ENCODE measurements around the gene PDLIM1.
"Not testable (repeated sequence)": the region's sequence is repeated elsewhere in the genome, so short reads cannot be mapped to it uniquely, and the experiment has no call there.

Gene PDLIM1

GRCh38 chr10:95262763-95263518, 27.9 kb downstream of the PDLIM1 start:
- DNase-seq, result no peak

- DNase-seq, result no peak
These were observed 28.9 kb downstream of the PDLIM1 start for GRCh38 chr10:95261926-95262325.

GRCh38 chr10:95260909-95261552, 29.8 kb downstream of the PDLIM1 start:
- no peak for DNase-seq

- no peak for DNase-seq
These were observed 30.4 kb downstream of the PDLIM1 start for GRCh38 chr10:95260397-95260881.

- DNase-seq, result no peak
These were observed 33.0 kb downstream of the PDLIM1 start for GRCh38 chr10:95257849-95258248.

DNA sequence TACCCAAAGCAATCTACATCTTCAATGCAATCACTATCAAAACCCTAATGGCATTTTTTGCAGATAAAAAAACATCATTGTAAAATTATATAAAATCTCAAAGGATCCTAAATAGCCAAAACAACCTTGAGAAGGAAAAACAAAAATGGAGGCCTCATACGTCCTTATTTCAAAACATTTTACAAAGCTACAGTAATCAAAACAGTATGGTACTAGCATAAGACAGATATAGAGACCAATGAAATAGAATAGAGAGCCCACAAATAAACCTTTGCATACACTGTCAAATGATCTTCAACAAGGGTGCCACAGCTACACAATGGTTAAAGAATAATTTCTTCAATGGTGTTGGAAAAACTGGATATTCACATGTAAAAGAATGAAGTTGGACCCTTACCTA, 34.5 kb downstream of the PDLIM1 start:
- no peak for DNase-seq

GRCh38 chr10:95254629-95255028, 36.2 kb downstream of the PDLIM1 start:
- DNase-seq, result no peak

GRCh38 chr10:95253686-95254085, 37.1 kb downstream of the PDLIM1 start:
- no peak for DNase-seq

- DNase-seq, result no peak
These were observed 37.8 kb downstream of the PDLIM1 start for GRCh38 chr10:95253007-95253406.

DNA sequence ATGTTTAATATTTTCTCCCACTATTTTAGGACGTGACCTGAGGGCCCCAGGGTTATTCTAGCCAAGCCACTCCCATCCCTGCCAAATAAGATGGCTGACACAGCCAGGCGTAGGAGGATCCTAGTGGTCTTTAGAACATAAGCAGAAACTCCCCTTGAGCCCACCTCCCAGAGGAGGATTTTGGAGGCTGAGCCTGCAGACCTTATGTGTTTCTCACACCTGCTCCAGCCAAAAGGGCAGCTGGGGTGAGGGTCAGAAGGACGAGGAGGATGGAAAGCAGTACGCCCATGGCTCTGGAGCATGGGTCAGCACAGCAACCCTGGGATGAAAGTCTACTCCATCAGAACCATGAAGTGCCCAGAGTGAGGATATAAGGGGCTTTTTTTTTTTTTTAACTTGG, 39.9 kb downstream of the PDLIM1 start:
- no peak for DNase-seq

DNA sequence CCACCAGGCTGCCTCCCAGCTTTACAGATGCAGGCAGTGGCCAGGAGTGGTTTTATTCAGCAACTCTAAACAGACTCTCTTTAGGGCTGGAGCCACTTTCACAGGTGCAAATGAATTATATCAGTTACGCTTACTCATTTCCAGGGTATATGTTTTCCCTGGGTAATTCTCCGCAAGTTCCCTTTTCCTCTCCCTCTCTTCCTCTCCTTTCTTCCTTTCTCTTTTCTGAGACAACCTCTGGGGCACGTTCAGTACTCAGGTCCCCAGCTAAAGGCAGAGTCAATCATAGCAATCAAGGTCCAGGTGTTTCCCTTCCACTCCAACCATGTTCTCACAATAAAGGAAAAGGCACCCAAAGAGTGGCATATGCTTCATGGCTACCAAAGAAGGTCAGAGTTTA, 41.3 kb downstream of the PDLIM1 start:
- DNase-seq, result no peak

DNA sequence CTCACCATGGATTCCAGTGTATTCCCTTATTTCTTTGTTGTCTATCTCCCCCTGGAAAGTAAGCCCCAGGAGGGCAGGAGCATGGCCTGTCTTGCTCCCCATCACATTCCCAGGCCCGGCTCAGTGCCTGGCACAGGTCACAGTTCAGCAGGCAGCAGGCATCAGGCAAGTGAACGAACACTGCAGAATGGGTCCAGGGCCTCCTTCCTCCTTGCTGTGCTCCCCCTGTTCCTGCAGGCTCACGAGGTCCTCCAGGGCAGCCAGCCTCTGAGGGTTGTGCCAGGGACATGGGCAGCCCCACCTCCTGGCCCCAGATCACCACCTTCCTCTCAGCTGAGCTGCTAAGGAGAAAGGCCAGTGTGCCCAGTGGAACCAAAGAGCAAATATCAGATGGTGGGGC, 41.8 kb downstream of the PDLIM1 start:
- DNase-seq, result no peak

- DNase-seq, result no peak
These were observed 42.8 kb downstream of the PDLIM1 start for GRCh38 chr10:95247881-95248583.

DNA sequence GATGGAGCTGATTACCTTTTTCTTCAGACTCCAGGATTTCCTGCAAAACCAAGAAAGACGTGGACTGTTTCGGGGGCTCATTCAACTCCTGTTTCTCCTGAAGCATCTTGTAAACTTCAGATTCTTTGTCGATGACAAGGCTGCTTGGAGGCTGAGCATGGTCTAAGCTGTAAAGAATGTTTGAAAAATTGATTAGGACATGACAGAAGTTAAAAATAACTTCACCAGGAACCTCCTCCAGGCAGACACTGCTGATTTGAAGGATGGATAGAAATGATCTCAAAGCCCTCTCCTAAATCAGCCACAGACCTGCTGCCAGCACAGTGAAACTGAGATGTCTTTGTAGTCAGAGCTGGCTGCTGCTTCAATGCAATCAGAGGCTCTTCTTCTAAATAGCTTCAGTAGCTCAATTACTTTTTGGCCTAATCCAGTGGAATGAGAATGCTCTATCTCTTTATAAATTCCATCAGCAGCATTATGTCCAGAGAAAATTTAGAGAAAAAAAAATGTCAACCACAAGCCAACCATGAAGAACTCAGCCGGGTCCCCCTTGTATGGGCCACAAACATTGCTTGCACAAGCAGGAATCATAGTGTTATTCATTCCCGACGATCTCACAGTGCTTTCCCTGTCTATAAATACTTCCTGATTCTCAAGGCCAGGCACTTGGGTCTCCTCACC, 43.5 kb downstream of the PDLIM1 start:
- no peak for DNase-seq

GRCh38 chr10:95246582-95247051, 44.2 kb downstream of the PDLIM1 start:
- peak; percentile 29 for DNase-seq

DNA sequence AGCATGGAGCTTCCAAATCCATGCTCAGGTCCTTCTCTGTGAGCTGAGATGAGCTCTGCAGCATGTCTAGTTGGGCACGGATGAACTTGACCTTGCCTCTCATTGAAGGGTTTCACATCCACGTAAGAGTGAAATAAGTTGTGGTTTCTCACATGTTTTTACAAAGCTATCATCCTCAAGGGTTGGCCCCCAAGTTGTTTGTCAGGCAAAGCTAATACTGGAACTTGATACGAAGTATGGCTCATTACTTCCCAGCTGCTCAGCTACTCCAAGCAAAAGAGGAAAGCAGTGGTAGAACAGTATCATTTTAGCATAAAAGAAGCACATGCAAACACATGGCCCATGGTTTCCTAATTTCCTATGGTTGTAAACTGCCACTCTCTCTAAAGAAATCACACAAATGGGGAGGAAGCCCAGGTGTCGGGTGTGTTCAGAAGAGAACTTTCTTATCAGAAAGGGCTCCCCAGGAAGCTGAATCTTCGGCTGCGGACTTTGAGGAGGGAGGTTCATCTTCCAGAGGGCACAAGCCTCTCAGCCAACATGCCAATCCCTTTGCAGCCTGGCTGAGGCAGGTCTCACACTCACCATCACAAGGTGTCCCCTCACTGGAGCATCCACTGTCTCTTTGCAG, 45.3 kb downstream of the PDLIM1 start:
- DNase-seq, result no peak

DNA sequence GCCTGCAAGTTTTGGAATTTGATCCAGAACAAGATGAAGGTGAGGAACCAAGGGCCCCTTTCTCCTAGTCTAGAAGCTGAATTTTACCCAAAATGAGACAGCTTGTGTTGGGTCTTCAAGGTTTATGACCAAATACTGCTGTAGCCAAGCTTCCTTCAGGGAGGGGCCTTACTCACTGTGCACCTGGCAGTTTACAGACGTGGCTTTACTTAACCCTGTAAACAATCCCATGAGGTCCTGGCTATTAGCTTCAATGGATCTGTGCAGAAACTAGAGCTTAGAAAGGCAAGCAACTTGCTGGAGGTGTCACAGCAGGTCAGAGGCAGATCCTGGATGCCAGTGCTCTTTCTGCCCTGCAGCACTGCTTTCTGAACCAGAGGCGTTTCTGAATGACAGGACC, 46.7 kb downstream of the PDLIM1 start:
- no peak for DNase-seq

DNA sequence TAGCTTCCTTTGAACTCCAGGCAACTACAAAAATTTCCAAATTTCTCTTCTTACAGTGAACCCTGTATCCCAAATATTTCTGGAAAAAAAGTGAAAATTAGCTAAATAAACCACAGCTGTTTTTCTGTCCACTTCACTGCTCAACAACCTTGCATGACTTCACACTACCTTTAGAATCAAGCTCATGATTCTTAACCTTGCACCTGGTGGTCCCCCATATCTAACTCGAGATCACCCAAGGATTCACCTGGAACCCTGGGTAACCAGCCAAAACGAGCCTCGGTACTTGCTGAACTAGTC, 47.5 kb downstream of the PDLIM1 start:
- no peak for DNase-seq

- peak; percentile 44 for DNase-seq
These were observed 48.1 kb downstream of the PDLIM1 start for GRCh38 chr10:95242581-95243317.

DNA sequence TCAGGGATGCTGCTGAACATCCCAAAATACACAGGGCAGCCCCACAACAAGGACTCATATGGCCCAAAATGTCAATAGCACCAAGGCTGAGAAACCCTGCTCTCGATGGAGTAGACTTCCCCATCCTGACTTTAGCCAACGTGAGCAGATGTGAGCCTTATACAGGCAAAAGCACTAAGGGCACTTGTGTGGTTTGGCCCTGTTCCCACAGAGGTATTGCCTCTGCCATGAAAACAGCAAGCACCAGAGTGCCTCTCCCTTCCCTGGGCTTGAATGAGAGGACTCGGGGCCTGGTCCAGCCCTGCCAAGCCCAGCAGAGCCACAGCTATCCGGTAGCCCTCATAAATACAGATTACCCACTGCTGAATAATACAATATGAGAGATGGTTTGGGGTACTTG, 49.3 kb downstream of the PDLIM1 start:
- peak; percentile 54 for DNase-seq

- DNase-seq, result no peak
These were observed 50.0 kb downstream of the PDLIM1 start for GRCh38 chr10:95240811-95241210.

DNA sequence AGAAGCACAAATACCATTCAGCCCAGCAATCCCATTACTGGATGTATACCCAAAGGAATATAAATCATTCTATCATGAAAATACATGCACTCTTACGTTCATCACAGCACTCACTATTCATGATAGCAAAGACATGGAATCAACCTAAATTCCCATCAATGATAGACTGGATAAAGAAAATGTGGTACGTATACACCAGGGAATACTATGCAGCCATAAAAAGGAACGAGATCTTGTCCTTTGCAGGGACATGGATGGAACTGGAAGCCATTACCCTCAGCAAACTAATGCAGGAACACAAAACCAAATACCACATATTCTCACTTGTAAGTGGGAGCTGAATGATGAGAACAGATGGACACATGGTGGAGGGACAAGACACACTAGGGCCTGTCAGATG, 50.7 kb downstream of the PDLIM1 start:
- not testable (repeated sequence) for DNase-seq

Data from NCI-H1092 treated with DMSO at 0.1 percent for 48 hours (cell line).